Stimulated activated CD8-positive, alpha-beta memory T cell treated with anti-CD3 and anti-CD28 coated beads, Interleukin-7, amount 100 ng/mL, for 48 hours (primary cell): Measurements from ENCODE around the gene UNC5C.

Source experiments
- DNase-seq, 2 donors: peaks; one replicate each; pipeline ENCODE4 v3.0.0-alpha.2; 2020; ENCODE audit warnings: low read depth in 1 of 2; ENCODE audit errors: extremely low read depth in 1 of 2

The UNC5C gene

DNA sequence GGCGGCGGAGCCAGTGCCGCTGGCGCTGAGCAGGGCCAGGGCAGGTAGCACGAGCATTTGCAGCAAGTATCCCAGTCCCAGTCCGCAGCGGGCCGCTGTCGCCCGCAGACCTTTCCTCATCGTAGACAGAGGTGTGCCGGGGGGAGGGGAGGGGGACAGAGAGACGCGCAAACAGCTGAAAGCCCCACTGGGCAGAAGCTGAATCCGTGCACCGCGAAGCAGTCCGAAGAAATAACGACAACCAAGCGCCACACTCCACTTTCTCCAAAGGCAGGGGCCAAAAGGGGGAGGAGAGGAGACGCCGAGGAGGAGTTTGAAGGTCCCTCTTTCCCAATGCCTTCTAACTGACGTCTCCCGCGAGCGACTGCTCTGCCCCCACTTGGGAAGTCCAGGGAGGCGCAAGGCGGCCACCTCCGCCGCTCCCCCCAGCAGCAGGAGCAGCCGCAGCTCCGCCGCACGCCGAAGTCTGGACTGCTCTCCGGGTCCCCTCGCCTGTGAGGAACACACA, at the start of gene UNC5C:
Gene UNC5C, minus strand, starts transcription at position 236 of the 508 bp plus-strand sequence.
- DNase-seq, result no peak

DNA sequence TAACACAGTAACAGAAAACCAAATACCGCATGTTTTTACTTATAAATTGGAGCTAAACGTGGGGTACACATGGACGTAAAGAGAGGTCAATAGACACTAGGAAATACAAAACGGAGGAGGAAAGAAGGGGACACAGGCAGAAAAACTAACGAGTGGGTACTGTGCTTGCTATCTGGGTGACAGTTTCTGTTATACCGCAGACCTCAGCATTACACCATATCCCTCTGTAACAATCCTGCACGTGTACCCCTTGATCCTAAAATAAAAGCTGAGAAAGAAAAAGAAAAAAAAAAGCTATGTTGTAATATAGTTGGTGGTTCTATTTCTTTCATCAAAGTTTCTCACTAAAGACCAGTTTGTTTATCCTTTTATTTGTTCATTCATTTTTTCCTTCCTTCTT, 47.9 kb upstream of the UNC5C start:
- no peak for DNase-seq

DNA sequence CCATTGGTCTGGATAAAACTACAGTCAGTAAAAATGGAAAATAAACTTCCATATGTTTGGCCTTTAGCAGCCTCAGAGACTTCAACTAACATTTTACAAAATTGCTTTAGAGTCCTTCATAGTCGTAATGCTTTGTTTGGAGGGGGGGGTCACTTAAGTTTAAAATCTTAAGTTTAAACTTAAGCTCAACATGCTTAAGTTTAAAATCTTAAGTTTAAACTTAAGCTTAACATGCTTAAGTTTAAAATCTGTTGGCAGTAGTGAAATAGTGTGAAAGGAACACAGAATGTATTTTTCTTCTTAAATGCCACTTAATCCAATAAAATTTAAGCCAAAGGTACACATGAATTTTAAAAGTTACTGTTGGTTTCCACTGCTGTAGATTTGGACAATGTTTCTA, 45.9 kb upstream of the UNC5C start:
- DNase-seq, result no peak

- no peak for DNase-seq
Measured at GRCh38 chr4:95594013-95594412, 45.2 kb upstream of the UNC5C start.

GRCh38 chr4:95591278-95591677, 42.5 kb upstream of the UNC5C start:
- DNase-seq, result no peak

- no peak for DNase-seq
Measured at GRCh38 chr4:95590615-95591014, 41.8 kb upstream of the UNC5C start.

- no peak for DNase-seq
Measured at GRCh38 chr4:95585016-95585695, 36.4 kb upstream of the UNC5C start.

GRCh38 chr4:95580226-95580625, 31.5 kb upstream of the UNC5C start:
- no peak for DNase-seq

DNA sequence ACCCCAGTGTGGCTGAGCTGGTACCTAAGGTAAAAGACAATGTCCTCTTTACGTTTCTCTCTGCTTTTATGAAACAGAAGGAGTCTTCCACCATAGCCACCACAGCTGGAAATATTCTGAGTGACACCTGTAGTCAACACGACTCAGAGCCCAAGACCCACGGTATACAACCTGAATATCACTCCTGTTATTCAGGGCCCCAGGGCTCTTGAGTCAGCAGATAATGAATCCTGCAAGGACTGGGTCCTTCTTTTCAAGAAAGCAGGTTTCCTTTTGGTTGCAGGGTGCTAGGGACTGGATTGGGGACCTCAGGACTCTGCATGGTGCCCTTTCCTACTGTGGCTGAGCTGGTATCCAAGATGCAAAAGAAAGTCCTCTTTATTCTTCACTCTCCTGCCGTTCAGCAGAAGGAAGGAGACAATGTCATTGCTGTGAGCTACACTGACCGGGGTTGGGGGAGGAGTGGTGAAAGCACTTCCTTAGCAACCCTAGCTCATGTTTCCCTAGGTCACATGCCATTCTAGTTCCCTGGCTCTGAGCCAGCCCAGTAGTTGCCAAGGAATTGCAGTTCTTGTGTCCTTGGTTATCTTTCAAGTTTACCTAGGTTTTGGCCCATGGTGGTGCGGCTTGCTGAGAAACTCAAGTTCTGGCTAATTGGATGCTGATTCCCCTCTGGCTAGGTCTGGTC, 23.7 kb upstream of the UNC5C start:
- DNase-seq, result no peak

GRCh38 chr4:95571577-95571976, 22.8 kb upstream of the UNC5C start:
- no peak for DNase-seq

DNA sequence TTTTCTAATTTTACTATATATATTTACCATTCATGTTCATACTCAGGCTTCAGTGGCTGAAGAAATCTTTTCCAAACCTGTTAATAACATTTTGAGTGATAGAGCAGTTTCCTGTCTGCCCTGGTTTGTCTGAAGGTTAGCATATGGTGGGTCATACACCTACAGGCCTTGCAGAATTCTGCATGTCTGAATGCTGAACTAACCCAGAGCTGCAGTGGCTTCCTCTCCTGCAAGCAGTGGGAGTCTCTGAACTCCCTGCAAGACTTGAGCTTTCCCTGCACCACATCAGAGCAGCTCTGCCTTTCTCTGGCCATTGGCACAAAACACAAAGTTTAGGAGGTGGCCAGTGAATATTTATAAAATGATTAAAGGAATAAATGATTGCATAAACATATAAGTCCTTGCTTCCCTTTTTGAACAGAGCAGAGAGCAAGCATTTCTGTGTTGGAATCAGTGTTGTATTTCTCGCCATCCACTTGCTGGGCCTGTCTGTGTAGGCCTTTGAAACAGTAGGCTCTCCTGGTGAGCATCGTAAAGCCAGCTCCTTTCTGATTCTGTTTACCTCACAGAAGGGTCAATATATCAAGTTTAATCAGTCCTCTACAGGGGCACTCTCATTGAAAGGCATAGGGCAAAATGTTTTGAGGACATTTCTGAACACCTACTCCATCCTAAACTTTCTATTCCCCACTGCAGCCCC, 15.0 kb upstream of the UNC5C start:
- DNase-seq, result no peak

DNA sequence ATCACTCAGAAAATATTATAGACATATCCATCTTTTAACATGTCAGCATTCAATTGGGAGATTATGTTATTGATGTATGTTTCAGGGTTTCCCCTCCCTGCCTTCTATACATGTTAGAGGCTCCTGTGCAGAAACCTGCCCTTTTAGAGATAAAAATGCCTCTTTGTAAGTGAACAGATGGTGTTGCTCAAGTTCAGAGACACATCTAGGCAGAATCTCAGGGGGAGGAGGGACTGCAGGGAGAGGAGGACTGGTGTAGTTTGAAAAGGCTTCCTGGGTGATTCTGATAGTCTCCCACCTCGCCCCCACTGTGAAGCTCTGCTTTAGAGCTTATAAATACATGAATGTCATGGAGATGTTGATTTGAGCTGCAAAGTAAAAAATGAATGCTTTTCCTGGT, 12.0 kb upstream of the UNC5C start:
- DNase-seq, result no peak

- DNase-seq, result no peak
Measured at GRCh38 chr4:95556207-95556859, 7.6 kb upstream of the UNC5C start.

- DNase-seq, result no peak
Measured at GRCh38 chr4:95552942-95553550, 4.3 kb upstream of the UNC5C start.

DNA sequence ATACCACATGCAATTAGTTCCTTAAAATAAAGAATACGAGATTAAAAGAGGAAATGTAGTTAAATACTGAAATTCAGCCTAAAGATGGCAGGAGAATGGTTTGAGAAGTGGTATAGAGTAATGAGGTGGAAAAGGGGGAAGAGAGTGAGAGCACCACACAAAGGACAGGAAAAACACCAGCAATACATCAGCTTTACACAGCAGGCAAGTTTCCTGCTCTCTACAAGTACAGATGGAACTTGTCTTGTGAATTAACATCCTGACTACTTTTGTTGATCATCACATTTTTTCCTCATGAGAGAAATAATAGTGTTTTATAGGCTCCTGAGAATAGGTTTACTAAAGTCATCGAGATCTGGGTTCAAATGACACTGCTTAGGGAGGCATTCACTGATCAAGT, 2.9 kb upstream of the UNC5C start:
- DNase-seq, result no peak

GRCh38 chr4:95550115-95550987, 1.6 kb upstream of the UNC5C start:
- DNase-seq, result no peak

DNA sequence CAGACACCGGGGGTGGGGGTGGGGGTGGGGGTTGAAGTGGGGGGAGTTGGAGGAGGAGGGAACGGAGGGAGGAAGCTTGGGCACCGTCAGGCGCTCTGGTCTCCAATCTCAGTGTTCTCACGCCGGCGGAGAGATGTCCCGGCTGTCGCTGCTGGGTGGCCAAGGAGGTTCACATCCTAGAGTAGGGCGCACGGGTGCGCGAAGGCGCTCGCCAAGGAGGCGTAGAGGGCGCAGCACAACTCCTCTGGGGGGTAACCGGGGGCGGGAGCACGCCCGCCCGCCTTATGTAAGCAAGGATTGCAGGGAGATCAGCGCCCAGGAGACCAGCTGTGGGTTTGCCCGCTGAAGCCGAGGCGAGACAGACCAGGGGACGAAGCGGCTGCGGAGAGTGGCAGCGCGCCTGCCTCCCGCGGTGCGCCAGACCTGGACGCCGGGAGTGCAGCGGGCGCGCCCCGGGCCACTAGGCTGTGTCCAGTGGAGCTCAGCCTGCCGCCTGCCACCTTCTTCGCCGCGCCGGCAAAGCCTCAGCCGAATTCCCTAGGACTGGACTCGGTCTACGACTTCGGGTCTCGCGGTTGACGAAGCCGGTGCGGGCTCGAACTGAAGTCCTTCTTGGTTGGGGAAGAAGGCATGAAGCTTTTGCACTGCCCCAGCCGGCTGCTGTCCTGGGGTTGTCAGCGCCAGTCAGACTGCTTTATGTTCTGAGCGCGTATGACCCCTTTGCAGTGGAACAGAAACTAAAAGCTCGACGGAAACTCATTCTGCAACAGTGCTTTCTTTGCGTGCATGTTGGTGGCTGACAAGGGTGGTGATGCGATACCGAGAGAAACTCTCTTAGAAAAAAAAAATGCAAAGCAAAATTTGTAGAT, 707 bp upstream of the UNC5C start:
- no peak for DNase-seq

GRCh38 chr4:95547715-95548471, 880 bp downstream of the UNC5C start:
- DNase-seq, result no peak
